Measurements from ENCODE around the gene TAS1R2.

TAS1R2 gene

GRCh38 chr1:18885311-18886002 is 26.0 kb upstream of the TAS1R2 start:
- TF ChIP-seq GLIS3 (CRISPR knock-in tag; IDR thresholded peaks at IDR 0.05), result no peak
- TF ChIP-seq CSDC2 (CRISPR knock-in tag; IDR thresholded peaks at IDR 0.05), result no peak
- TF ChIP-seq ZNF8 (CRISPR knock-in tag; IDR thresholded peaks at IDR 0.05), result no peak
- no peak for TF ChIP-seq TSHZ2 (CRISPR knock-in tag; IDR thresholded peaks at IDR 0.05)
- TF ChIP-seq ZC3H10 (CRISPR knock-in tag; IDR thresholded peaks at IDR 0.05), result no peak
- no peak for TF ChIP-seq SNAI2 (CRISPR knock-in tag; IDR thresholded peaks at IDR 0.05)
- TF ChIP-seq BACH2 (CRISPR knock-in tag; IDR thresholded peaks at IDR 0.05; ENCODE audit: borderline replicate concordance), result no peak
- no peak for TF ChIP-seq ZNF70 (CRISPR knock-in tag; IDR thresholded peaks at IDR 0.05)
- TF ChIP-seq TOX (CRISPR knock-in tag; IDR thresholded peaks at IDR 0.05; ENCODE audit: borderline replicate concordance), result no peak
- TF ChIP-seq ARNTL (CRISPR knock-in tag; IDR thresholded peaks at IDR 0.05; ENCODE audit: borderline replicate concordance, low read depth), result no peak
- no peak for TF ChIP-seq ZNF565 (CRISPR knock-in tag; conservative IDR thresholded peaks at IDR 0.05; ENCODE audit: low read depth)
- no peak for TF ChIP-seq ZFP3 (CRISPR knock-in tag; IDR thresholded peaks at IDR 0.05)
- no peak for TF ChIP-seq ISL1 (CRISPR knock-in tag; IDR thresholded peaks at IDR 0.05)
- TF ChIP-seq, protein P1, sequence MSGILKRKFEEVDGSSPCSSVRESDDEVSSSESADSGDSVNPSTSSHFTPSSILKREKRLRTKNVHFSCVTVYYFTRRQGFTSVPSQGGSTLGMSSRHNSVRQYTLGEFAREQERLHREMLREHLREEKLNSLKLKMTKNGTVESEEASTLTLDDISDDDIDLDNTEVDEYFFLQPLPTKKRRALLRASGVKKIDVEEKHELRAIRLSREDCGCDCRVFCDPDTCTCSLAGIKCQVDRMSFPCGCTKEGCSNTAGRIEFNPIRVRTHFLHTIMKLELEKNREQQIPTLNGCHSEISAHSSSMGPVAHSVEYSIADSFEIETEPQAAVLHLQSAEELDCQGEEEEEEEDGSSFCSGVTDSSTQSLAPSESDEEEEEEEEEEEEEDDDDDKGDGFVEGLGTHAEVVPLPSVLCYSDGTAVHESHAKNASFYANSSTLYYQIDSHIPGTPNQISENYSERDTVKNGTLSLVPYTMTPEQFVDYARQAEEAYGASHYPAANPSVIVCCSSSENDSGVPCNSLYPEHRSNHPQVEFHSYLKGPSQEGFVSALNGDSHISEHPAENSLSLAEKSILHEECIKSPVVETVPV (CRISPR knock-in tag; IDR thresholded peaks at IDR 0.05), result no peak
- TF ChIP-seq OSR1 (CRISPR knock-in tag; IDR thresholded peaks at IDR 0.05), result no peak
- no peak for ATAC-seq

DNA sequence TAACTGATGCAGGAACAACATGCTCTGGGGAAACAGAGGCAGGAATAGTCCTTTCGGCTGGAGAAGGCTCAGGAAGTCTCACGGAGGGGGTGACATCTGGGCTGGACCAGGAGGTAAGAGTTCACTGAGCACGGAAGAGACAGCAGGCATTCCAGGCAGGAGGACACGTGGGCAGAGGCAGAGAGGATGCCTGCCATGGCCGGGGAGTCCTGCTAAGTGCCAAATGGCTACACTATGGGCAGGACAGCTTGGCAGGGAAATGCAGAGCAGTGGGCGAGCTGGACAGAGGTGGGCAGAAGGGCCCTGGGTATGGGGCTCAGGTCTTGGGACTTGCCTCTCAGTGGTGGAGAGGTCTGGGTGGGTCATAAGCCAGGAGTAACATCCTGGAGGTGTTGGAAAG is 25.3 kb upstream of the TAS1R2 start:
- ATAC-seq, result no peak
- no peak for TF ChIP-seq BACH2 (CRISPR knock-in tag; IDR thresholded peaks at IDR 0.05; ENCODE audit: borderline replicate concordance)
- TF ChIP-seq ZFP30 (CRISPR knock-in tag; IDR thresholded peaks at IDR 0.05), result no peak
- TF ChIP-seq ZC3H10 (CRISPR knock-in tag; IDR thresholded peaks at IDR 0.05), result no peak
- TF ChIP-seq ZNF565 (CRISPR knock-in tag; conservative IDR thresholded peaks at IDR 0.05; ENCODE audit: low read depth), result no peak
- TF ChIP-seq ESRRG (CRISPR knock-in tag; IDR thresholded peaks at IDR 0.05), result no peak
- TF ChIP-seq TSHZ2 (CRISPR knock-in tag; IDR thresholded peaks at IDR 0.05), result no peak
- no peak for TF ChIP-seq OSR1 (CRISPR knock-in tag; IDR thresholded peaks at IDR 0.05)
- no peak for TF ChIP-seq ZNF8 (CRISPR knock-in tag; IDR thresholded peaks at IDR 0.05)
- TF ChIP-seq ZNF70 (CRISPR knock-in tag; IDR thresholded peaks at IDR 0.05), result no peak
- no peak for TF ChIP-seq SNAI2 (CRISPR knock-in tag; IDR thresholded peaks at IDR 0.05)
- TF ChIP-seq TCF4 (CRISPR knock-in tag; IDR thresholded peaks at IDR 0.05; ENCODE audit: borderline replicate concordance), result no peak
- TF ChIP-seq ISL1 (CRISPR knock-in tag; IDR thresholded peaks at IDR 0.05), result no peak
- TF ChIP-seq, protein P2, sequence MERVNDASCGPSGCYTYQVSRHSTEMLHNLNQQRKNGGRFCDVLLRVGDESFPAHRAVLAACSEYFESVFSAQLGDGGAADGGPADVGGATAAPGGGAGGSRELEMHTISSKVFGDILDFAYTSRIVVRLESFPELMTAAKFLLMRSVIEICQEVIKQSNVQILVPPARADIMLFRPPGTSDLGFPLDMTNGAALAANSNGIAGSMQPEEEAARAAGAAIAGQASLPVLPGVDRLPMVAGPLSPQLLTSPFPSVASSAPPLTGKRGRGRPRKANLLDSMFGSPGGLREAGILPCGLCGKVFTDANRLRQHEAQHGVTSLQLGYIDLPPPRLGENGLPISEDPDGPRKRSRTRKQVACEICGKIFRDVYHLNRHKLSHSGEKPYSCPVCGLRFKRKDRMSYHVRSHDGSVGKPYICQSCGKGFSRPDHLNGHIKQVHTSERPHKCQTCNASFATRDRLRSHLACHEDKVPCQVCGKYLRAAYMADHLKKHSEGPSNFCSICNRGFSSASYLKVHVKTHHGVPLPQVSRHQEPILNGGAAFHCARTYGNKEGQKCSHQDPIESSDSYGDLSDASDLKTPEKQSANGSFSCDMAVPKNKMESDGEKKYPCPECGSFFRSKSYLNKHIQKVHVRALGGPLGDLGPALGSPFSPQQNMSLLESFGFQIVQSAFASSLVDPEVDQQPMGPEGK (CRISPR knock-in tag; IDR thresholded peaks at IDR 0.05; ENCODE audit: borderline replicate concordance), result no peak
- TF ChIP-seq RARB (CRISPR knock-in tag; IDR thresholded peaks at IDR 0.05), result no peak
- no peak for TF ChIP-seq TOX (CRISPR knock-in tag; IDR thresholded peaks at IDR 0.05; ENCODE audit: borderline replicate concordance)
- TF ChIP-seq, protein P3, sequence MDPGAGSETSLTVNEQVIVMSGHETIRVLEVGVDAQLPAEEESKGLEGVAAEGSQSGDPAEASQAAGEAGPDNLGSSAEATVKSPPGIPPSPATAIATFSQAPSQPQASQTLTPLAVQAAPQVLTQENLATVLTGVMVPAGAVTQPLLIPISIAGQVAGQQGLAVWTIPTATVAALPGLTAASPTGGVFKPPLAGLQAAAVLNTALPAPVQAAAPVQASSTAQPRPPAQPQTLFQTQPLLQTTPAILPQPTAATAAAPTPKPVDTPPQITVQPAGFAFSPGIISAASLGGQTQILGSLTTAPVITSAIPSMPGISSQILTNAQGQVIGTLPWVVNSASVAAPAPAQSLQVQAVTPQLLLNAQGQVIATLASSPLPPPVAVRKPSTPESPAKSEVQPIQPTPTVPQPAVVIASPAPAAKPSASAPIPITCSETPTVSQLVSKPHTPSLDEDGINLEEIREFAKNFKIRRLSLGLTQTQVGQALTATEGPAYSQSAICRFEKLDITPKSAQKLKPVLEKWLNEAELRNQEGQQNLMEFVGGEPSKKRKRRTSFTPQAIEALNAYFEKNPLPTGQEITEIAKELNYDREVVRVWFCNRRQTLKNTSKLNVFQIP (CRISPR knock-in tag; IDR thresholded peaks at IDR 0.05; ENCODE audit: borderline replicate concordance, low read depth), result no peak
- no peak for TF ChIP-seq ARNTL (CRISPR knock-in tag; IDR thresholded peaks at IDR 0.05; ENCODE audit: borderline replicate concordance, low read depth)
- no peak for TF ChIP-seq CSDC2 (CRISPR knock-in tag; IDR thresholded peaks at IDR 0.05)
